ENCODE measurements around the gene NTM.

NTM gene

GRCh38 chr11:131723088-131723487 lies 352.7 kb downstream of the NTM start:
- POLR2A ChIA-PET, result no interaction called here
- H3K4me3 ChIP-seq (ENCODE audit: low read depth, low read length), result no peak overlapping the region
- no peaks in the 10 kb centered on the region for H3K9me3 ChIP-seq (ENCODE audit: control insufficient read depth, insufficient read depth, low read depth, low read length)
- H3K27ac ChIP-seq (ENCODE audit: extremely low read depth, low read depth, low read length), result no peak overlapping the region
- no peaks in the 10 kb centered on the region for H3K4me1 ChIP-seq (ENCODE audit: control insufficient read depth, insufficient read depth, low read length)
- CTCF ChIA-PET, result no interaction called here
- TF ChIP-seq ZBTB44 (tag by site-specific recombination; IDR thresholded peaks at IDR 0.05), result no peak
- H3K36me3 ChIP-seq (ENCODE audit: control insufficient read depth in 2 of 2, insufficient read depth in 1 of 2, low read length in 2 of 2), result no peaks in the 10 kb centered on the region

- H3K4me1 ChIP-seq (ENCODE audit: control insufficient read depth, insufficient read depth, low read length), result no peaks in the 10 kb centered on the region
- no peak overlapping the region for H3K27ac ChIP-seq (ENCODE audit: extremely low read depth, low read depth, low read length)
- POLR2A ChIA-PET, result no interaction called here
- H3K9me3 ChIP-seq (ENCODE audit: control insufficient read depth, insufficient read depth, low read depth, low read length), result no peaks in the 10 kb centered on the region
- H3K36me3 ChIP-seq (ENCODE audit: control insufficient read depth in 2 of 2, insufficient read depth in 1 of 2, low read length in 2 of 2), result no peaks in the 10 kb centered on the region
- no peak overlapping the region for H3K4me3 ChIP-seq (ENCODE audit: low read depth, low read length)
- CTCF ChIA-PET, result interaction anchor here (0.6 kb wide), 1 partner anchor 588 kb away, joined by 3 read pairs; no protein-coding TSS in a partner anchor
- TF ChIP-seq ZNF146 (tag by site-specific recombination; IDR thresholded peaks at IDR 0.05) (no peak), ZNF510 (tag by site-specific recombination; IDR thresholded peaks at IDR 0.05; ENCODE audit: insufficient replicate concordance) (no peak), HOXD13 (CRISPR knock-in tag; IDR thresholded peaks at IDR 0.05; ENCODE audit: borderline replicate concordance) (no peak), KLF10 (tag by site-specific recombination; IDR thresholded peaks at IDR 0.05) (no peak), MZF1 (tag by site-specific recombination; IDR thresholded peaks at IDR 0.05; ENCODE audit: borderline replicate concordance) (no peak), ZNF184 (tag by site-specific recombination; IDR thresholded peaks at IDR 0.05) (no peak), ZBTB44 (tag by site-specific recombination; IDR thresholded peaks at IDR 0.05) (no peak), ZNF623 (tag by site-specific recombination; IDR thresholded peaks at IDR 0.05) (no peak), ZNF555 (tag by site-specific recombination; conservative IDR thresholded peaks at IDR 0.05) (no peak), ZNF121 (tag by site-specific recombination; IDR thresholded peaks at IDR 0.05) (no peak), ZNF211 (tag by site-specific recombination; IDR thresholded peaks at IDR 0.05; ENCODE audit: low read depth) (no peak), ZNF16 (tag by site-specific recombination; IDR thresholded peaks at IDR 0.05; ENCODE audit: low read depth) (no peak), ELK4 (IDR thresholded peaks at IDR 0.05; ENCODE audit: borderline replicate concordance, low read depth, low read length) (no peak), ZBTB10 (tag by site-specific recombination; IDR thresholded peaks at IDR 0.05) (no peak), OVOL3 (tag by site-specific recombination; IDR thresholded peaks at IDR 0.05) (no peak), ZNF768 (tag by site-specific recombination; IDR thresholded peaks at IDR 0.05) (no peak), ZNF549 (tag by site-specific recombination; IDR thresholded peaks at IDR 0.05) (no peak)
These were observed 354.1 kb downstream of the NTM start for GRCh38 chr11:131724436-131724975.

Measured in HEK293 (cell line).